ENCODE data around the gene STK4.

DNA sequence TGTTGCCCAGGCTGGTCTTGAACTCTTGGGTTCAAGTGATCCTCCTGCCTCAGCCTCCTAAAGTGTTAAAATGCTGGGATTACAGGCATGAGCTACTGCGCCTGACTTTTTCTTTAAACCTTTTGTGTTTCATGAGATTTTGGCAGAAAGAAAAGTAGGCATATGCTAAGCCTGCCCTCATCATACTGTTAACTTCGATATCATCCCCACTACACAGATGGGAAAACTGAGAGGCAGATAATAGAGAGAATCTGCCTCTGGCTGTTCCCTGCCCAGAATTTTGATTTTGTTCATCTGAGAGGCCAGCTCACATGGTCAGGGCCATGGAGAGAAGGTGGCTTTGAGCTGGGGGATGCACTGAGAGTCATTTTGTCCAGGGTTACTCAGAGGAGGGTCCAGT lies 48.9 kb upstream of the STK4 start:
- no peak for TF ChIP-seq POLR2A (IDR thresholded peaks at IDR 0.05)
- TF ChIP-seq, protein P1, sequence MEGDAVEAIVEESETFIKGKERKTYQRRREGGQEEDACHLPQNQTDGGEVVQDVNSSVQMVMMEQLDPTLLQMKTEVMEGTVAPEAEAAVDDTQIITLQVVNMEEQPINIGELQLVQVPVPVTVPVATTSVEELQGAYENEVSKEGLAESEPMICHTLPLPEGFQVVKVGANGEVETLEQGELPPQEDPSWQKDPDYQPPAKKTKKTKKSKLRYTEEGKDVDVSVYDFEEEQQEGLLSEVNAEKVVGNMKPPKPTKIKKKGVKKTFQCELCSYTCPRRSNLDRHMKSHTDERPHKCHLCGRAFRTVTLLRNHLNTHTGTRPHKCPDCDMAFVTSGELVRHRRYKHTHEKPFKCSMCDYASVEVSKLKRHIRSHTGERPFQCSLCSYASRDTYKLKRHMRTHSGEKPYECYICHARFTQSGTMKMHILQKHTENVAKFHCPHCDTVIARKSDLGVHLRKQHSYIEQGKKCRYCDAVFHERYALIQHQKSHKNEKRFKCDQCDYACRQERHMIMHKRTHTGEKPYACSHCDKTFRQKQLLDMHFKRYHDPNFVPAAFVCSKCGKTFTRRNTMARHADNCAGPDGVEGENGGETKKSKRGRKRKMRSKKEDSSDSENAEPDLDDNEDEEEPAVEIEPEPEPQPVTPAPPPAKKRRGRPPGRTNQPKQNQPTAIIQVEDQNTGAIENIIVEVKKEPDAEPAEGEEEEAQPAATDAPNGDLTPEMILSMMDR (IDR thresholded peaks at IDR 0.05), result no peak
